Mammary epithelial cell (primary cell): Measurements from ENCODE around the gene NOC2L.

Source experiments
- CTCF ChIP-seq, 2 donors: IDR thresholded peaks in 1 of 2; conservative IDR thresholded peaks in 1 of 2; 2 replicates each; pipeline ENCODE4 v1.5.1; 2011 to 2012; ENCODE audit warnings: inconsistent platforms in 2 of 2, low read length in 2 of 2, mild to moderate bottlenecking in 2 of 2, control low read depth in 1 of 2, low read depth in 1 of 2; ENCODE audit not compliant: insufficient read depth in 1 of 2; ENCODE audit errors: extremely low read depth in 1 of 2
- EZH2 ChIP-seq: IDR thresholded peaks from 2 replicates; pipeline ENCODE4 v1.6.1; 2012; ENCODE audit warnings: low read length, inconsistent platforms, borderline replicate concordance

GRCh38 chr1:910311-910880 is 48.7 kb downstream of the NOC2L start:
- TF ChIP-seq CTCF (conservative IDR thresholded peaks at IDR 0.05 in 1 of 2, IDR thresholded peaks at IDR 0.05 in 1 of 2; ENCODE audit: extremely low read depth in 1 of 2, insufficient read depth in 1 of 2, low read depth in 1 of 2, low read length in 2 of 2) (no peak), EZH2 (peak; percentile 52)
